GM10266 (cell line): ENCODE measurements around the gene MAPK8IP3.

Experiments used
- DNase-seq: peaks from one replicate; pipeline ENCODE4 v3.0.0; 2012; ENCODE audit errors: extremely low spot score
- CTCF ChIP-seq: IDR thresholded peaks from 2 replicates; pipeline ENCODE4 v1.5.1; 2012; ENCODE audit warnings: mild to moderate bottlenecking, low read depth; ENCODE audit not compliant: control insufficient read depth, insufficient read depth; ENCODE audit errors: missing control alignments

The MAPK8IP3 gene

GRCh38 chr16:1771188-1771863 is 65.3 kb downstream of the MAPK8IP3 start, which contains the start of gene NME3:
Gene NME3 (minus strand): TSS chr16:1771543. CDS start chr16:1771534, 9 bp downstream.
- peak; percentile 94 for DNase-seq
- no peak for TF ChIP-seq CTCF

DNA sequence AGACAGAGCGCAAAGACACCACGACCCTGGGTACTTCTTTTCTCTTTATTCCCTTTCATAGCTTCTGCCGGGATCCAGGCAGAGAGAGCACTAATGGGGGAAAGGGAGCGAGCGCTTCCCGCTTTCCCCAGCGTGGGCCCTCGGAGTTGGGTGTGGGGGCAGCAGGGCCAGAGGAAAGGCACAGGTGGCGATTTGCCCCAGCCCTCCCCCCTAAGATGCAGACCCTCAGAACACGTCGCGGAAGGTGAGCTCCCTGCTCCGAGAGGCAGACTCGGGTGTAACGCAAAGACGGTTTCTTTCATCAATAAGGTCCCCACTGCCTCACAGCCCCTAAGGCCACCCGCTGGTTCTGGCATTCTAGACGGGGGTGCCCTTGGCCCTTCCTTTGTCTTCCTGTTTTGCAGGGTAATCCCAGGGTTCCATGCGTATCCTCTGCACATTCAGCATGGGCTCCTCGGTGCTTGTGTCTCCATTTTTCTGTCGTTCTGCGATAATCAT is 65.9 kb downstream of the MAPK8IP3 start:
- DNase-seq, result no peak
- no peak for TF ChIP-seq CTCF

DNA sequence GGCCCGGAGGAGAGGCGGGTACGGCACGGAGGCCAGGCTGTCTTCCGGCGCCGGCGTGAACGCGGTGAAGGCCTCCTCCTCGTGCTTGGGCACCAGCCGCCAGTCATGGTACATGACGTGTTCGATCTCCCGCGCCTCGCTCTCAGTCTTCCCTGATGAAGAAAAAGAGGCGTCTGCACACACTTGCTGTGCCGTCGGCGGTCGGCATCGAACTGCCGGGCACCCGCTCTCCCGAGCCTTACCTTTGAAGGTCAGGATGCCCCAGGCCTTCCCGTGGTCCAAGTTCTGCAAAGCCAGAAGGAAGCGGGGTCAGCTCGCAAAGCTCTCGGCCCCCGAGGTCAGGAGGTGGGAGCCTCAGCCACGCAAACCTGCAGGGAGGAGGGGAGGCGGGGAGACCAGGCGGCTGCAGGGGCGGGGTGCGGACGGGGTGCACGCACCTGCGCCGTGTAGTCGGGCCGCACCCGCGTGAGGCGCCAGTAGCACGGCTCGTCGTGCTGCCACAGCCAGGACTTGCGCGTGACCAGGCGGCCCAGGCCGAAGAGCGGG is 66.4 kb downstream of the MAPK8IP3 start, which contains the start of gene EME2:
TSS of gene EME2 (plus strand) at position 449 of the 546 bp plus-strand sequence. CDS start 418 bp downstream, outside the sequence.
- no peak for TF ChIP-seq CTCF
- no peak for DNase-seq

DNA sequence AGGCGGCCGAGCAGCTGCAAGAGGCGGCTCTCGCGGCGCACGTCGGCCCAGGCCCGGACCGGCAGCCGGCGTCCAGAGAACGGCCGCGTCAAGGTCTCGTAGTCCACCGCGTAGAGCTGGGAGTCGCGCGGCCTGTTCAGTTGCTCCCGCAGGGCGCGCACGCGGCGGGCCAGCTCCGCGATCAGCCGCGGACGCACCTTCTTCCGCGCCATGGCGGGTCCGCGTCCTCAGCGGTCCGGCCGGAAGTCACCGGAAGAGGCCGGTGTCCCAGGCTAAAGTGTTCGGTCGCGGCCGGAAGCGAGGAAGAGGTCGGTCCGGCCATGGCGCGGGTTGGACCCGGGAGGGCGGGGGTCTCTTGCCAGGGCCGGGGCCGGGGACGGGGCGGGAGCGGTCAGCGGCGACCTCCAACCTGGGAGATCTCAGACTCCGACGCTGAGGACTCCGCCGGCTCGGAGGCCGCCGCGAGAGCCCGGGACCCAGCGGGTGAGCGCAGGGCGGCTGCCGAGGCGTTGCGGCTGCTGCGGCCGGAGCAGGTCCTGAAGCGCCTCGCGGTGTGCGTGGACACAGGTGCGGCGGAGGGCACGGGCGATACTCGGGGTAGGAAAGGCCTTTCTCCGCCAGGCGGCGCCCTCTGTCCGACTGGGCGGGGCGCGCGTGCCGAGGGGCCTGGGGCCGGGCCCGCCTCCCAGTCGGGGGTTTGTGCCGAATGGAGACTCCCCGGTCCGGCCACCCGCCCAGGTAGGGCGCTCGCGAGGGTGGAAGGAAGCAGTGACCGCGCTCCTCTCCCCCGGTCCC is 67.1 kb downstream of the MAPK8IP3 start, which contains the start of gene MRPS34:
TSS of gene MRPS34 (minus strand) at position 227 of the 795 bp plus-strand sequence. CDS start at position 212, 15 bp downstream.
- TF ChIP-seq CTCF, result peak; percentile 94
- peak; percentile 93 for DNase-seq

DNA sequence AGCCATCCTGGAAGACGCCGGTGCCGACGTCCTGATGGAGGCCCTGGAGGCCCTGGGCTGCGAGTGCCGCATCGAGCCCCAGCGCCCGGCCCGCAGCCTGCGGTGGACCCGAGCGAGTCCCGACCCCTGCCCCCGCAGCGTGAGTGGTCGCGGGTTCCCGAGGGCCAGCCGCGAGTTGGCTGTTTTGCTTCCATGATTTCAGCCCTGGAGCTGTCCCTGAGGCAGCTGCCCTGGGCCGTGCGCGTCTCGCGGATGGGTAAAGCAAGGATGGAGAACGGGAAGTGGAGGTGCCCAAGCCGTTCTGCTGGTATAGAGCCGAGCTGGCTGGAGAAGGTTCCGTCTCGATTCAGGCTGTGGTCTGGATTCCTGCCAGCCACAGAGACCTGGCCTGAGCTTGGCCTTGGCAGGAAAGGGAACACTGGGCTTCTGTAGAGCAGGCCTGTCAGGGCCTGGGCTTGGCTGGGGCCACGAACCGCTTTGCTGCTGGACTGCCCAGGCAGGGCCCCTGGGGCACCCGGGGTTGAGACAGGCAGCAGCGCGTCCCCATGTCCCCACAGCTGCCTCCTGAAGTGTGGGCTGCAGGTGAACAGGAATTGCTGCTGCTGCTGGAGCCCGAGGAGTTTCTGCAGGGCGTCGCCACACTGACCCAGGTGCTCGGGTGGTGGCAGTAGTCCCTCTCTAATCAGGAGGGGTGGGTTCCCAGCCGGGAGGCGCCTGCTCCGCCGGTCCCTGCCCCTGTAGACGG is 67.9 kb downstream of the MAPK8IP3 start:
- no peak for TF ChIP-seq CTCF
- no peak for DNase-seq

DNA sequence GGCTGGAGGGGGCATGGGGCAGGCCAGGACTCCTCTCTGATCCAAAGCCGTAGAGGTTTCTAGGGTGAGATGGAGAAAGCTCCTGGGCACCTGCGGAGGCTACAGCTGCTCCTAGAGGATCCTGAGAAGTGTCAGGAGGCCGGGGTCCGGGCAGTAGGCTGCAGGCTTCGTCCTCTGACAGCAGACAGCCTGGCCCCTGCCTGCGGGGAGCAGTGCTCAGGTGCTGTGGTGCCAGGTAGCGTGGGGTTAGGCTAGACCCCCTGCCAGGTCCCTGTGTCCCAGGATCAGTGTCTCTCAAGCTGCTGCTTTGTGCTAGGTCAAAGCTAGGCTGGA is 68.4 kb downstream of the MAPK8IP3 start:
- no peak for TF ChIP-seq CTCF
- DNase-seq, result no peak
